ENCODE data around the gene DIPK1B.

- TF ChIP-seq CTCF (IDR thresholded peaks at IDR 0.05) = no peak
- no peak for TF ChIP-seq POLR2A (IDR thresholded peaks at IDR 0.05)
These were observed 23.6 kb downstream of the DIPK1B start for GRCh38 chr9:136735812-136736480.

All from thyroid gland (tissue), 4 donors.